ENCODE measurements around the gene CYP2B6.

CYP2B6 gene

DNA sequence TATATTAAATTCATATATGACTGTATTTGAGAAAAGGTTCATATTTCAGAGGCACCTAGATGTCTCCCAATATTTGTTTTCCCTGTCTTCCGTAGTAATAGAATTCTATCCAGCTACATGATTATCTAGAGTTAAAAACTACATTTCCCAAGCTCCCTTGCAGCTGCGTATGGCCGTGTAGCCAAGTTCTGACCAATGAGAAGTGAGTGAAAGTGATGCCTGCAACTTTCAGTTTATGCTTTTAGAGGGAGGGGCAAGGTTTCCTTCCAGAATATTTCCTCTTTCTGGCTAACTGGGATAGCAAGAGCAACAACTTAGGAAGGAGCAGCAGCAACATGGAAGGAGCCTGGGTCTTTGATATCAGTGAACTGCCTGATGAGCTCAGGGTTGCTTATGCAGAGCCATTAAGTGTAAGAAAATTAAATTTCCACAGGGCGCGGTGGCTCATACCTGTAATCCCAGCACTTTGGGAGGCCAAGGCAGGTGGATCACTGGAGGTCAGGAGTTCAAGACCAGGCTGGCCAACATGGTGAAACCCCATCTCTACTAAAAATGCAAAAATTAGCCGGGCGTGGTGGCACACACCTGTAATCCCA lies 74.0 kb downstream of the CYP2B6 start:
- H3K27me3 ChIP-seq (replicated peaks; ENCODE audit: insufficient read depth, low read length): peaks cover 73% of the 10 kb centered on the region
- H3K79me2 ChIP-seq (ENCODE audit: low read length): no peaks in the 10 kb centered on the region
- no peaks in the 10 kb centered on the region for H4K20me1 ChIP-seq (ENCODE audit: insufficient read depth, low read length)
- H3K9ac ChIP-seq (ENCODE audit: low read length): no peak overlapping the region
- no peaks in the 10 kb centered on the region for H3K9me2 ChIP-seq (replicated peaks; ENCODE audit: insufficient read depth, low read length)
- H3K9me3 ChIP-seq (replicated peaks; ENCODE audit: insufficient read depth, low read length): no peaks in the 10 kb centered on the region
- no peaks in the 10 kb centered on the region for H3F3A ChIP-seq (ENCODE audit: insufficient read depth, low read length)
- no peaks in the 10 kb centered on the region for H3K36me3 ChIP-seq (replicated peaks; ENCODE audit: insufficient read depth, low read length)
- H3K4me2 ChIP-seq (ENCODE audit: low read depth, low read length): no peak overlapping the region; the same call in 1 of the 2 replicates
- peak; percentile 26 for DNase-seq
- H3K4me3 ChIP-seq (ENCODE audit: low read length): peak overlapping the region; percentile 28; the same call in 1 of the 2 replicates
- TF ChIP-seq EZH2phosphoT487 (IDR thresholded peaks at IDR 0.05; ENCODE audit: low read length) (no peak), EZH2 (optimal IDR thresholded peaks at IDR 0.05; ENCODE audit: low read depth, low read length) (no peak)
- TF ChIP-seq, protein P1, sequence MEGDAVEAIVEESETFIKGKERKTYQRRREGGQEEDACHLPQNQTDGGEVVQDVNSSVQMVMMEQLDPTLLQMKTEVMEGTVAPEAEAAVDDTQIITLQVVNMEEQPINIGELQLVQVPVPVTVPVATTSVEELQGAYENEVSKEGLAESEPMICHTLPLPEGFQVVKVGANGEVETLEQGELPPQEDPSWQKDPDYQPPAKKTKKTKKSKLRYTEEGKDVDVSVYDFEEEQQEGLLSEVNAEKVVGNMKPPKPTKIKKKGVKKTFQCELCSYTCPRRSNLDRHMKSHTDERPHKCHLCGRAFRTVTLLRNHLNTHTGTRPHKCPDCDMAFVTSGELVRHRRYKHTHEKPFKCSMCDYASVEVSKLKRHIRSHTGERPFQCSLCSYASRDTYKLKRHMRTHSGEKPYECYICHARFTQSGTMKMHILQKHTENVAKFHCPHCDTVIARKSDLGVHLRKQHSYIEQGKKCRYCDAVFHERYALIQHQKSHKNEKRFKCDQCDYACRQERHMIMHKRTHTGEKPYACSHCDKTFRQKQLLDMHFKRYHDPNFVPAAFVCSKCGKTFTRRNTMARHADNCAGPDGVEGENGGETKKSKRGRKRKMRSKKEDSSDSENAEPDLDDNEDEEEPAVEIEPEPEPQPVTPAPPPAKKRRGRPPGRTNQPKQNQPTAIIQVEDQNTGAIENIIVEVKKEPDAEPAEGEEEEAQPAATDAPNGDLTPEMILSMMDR (IDR thresholded peaks at IDR 0.05; ENCODE audit: low read length): no peak
- no peaks in the 10 kb centered on the region for H3K4me1 ChIP-seq (ENCODE audit: low read length)
- H2AFZ ChIP-seq (ENCODE audit: low read length): 0 out of 2 replicates have a peak overlapping the region, but pooled peaks have one; percentile 14
- no peak overlapping the region for H3K27ac ChIP-seq (ENCODE audit: low read length)

Measured in MM.1S (cell line).